Measurements from ENCODE around the gene SCGN. TPM values are rescaled to one million over a fixed set of nuclear protein-coding genes. Genes with fewer than 3 reads are reported as not detected.

SCGN gene
- polyA plus RNA-seq (2012; ENCODE audit: low read depth, missing spikeins), result not detected

- TF ChIP-seq POU2F2 (IDR thresholded peaks at IDR 0.05; ENCODE audit: low read depth, low read length), result no peak
- peak; percentile 28 for DNase-seq (ENCODE audit: insufficient read length, low spot score)
- FAIRE-seq, result no peak
These were observed at the start of gene SCGN for GRCh38 chr6:25652007-25652515. SCGN (plus strand) TSS chr6:25652215; CDS start chr6:25652404, 189 bp downstream.

GRCh38 chr6:25602674-25602982 is 49.4 kb upstream of the SCGN start:
- no peak for DNase-seq (ENCODE audit: insufficient read length, low spot score)
- TF ChIP-seq PAX5 (IDR thresholded peaks at IDR 0.05; ENCODE audit: insufficient read depth, low read length, severe bottlenecking) (no peak), TAF1 (IDR thresholded peaks at IDR 0.05; ENCODE audit: low read depth, low read length) (no peak), POU2F2 (IDR thresholded peaks at IDR 0.05; ENCODE audit: low read depth, low read length) (no peak)
- FAIRE-seq, result no peak

GRCh38 chr6:25603251-25603650 is 48.8 kb upstream of the SCGN start:
- FAIRE-seq, result no peak
- no peak for DNase-seq (ENCODE audit: insufficient read length, low spot score)
- TF ChIP-seq POU2F2 (IDR thresholded peaks at IDR 0.05; ENCODE audit: low read depth, low read length), result no peak
- no peak for TF ChIP-seq PAX5 (IDR thresholded peaks at IDR 0.05; ENCODE audit: insufficient read depth, low read length, severe bottlenecking)
- no peak for TF ChIP-seq TAF1 (IDR thresholded peaks at IDR 0.05; ENCODE audit: low read depth, low read length)
- no peak for TF ChIP-seq SPI1 (IDR thresholded peaks at IDR 0.05; ENCODE audit: low read depth, low read length)
- no peak for TF ChIP-seq POLR2AphosphoS5 (IDR thresholded peaks at IDR 0.05; ENCODE audit: low read depth, low read length)
- no peak for TF ChIP-seq POLR2A (IDR thresholded peaks at IDR 0.05; ENCODE audit: low read depth, low read length)

- FAIRE-seq (no peak), DNase-seq (ENCODE audit: insufficient read length, low spot score) (no peak)
- TF ChIP-seq SPI1 (IDR thresholded peaks at IDR 0.05; ENCODE audit: low read depth, low read length), result no peak
- no peak for TF ChIP-seq POU2F2 (IDR thresholded peaks at IDR 0.05; ENCODE audit: low read depth, low read length)
- TF ChIP-seq POLR2AphosphoS5 (IDR thresholded peaks at IDR 0.05; ENCODE audit: low read depth, low read length), result no peak
- TF ChIP-seq PAX5 (IDR thresholded peaks at IDR 0.05; ENCODE audit: insufficient read depth, low read length, severe bottlenecking), result no peak
- TF ChIP-seq POLR2A (IDR thresholded peaks at IDR 0.05; ENCODE audit: low read depth, low read length), result no peak
- TF ChIP-seq TAF1 (IDR thresholded peaks at IDR 0.05; ENCODE audit: low read depth, low read length), result no peak
These were observed 45.9 kb upstream of the SCGN start for GRCh38 chr6:25606151-25606550.

- DNase-seq (ENCODE audit: insufficient read length, low spot score) (no peak), FAIRE-seq (no peak)
- TF ChIP-seq POLR2A (IDR thresholded peaks at IDR 0.05; ENCODE audit: low read depth, low read length) (no peak), SPI1 (IDR thresholded peaks at IDR 0.05; ENCODE audit: low read depth, low read length) (no peak), POU2F2 (IDR thresholded peaks at IDR 0.05; ENCODE audit: low read depth, low read length) (no peak), TAF1 (IDR thresholded peaks at IDR 0.05; ENCODE audit: low read depth, low read length) (no peak), POLR2AphosphoS5 (IDR thresholded peaks at IDR 0.05; ENCODE audit: low read depth, low read length) (no peak), PAX5 (IDR thresholded peaks at IDR 0.05; ENCODE audit: insufficient read depth, low read length, severe bottlenecking) (no peak)
These were observed 43.3 kb upstream of the SCGN start for GRCh38 chr6:25608558-25609174.

GRCh38 chr6:25612666-25613065 is 39.3 kb upstream of the SCGN start:
- TF ChIP-seq POU2F2 (IDR thresholded peaks at IDR 0.05; ENCODE audit: low read depth, low read length) (no peak), SPI1 (IDR thresholded peaks at IDR 0.05; ENCODE audit: low read depth, low read length) (peak; percentile 43; the same call in 1 of the 2 replicates), POLR2A (IDR thresholded peaks at IDR 0.05; ENCODE audit: low read depth, low read length) (no peak), TAF1 (IDR thresholded peaks at IDR 0.05; ENCODE audit: low read depth, low read length) (no peak), PAX5 (IDR thresholded peaks at IDR 0.05; ENCODE audit: insufficient read depth, low read length, severe bottlenecking) (no peak), POLR2AphosphoS5 (IDR thresholded peaks at IDR 0.05; ENCODE audit: low read depth, low read length) (no peak)
- FAIRE-seq, result no peak
- DNase-seq (ENCODE audit: insufficient read length, low spot score), result no peak

- DNase-seq (ENCODE audit: insufficient read length, low spot score), result no peak
- TF ChIP-seq PAX5 (IDR thresholded peaks at IDR 0.05; ENCODE audit: insufficient read depth, low read length, severe bottlenecking) (no peak), POLR2AphosphoS5 (IDR thresholded peaks at IDR 0.05; ENCODE audit: low read depth, low read length) (no peak), TAF1 (IDR thresholded peaks at IDR 0.05; ENCODE audit: low read depth, low read length) (no peak), POLR2A (IDR thresholded peaks at IDR 0.05; ENCODE audit: low read depth, low read length) (no peak), SPI1 (IDR thresholded peaks at IDR 0.05; ENCODE audit: low read depth, low read length) (no peak), POU2F2 (IDR thresholded peaks at IDR 0.05; ENCODE audit: low read depth, low read length) (no peak)
- no peak for FAIRE-seq
These were observed 38.6 kb upstream of the SCGN start for GRCh38 chr6:25613415-25613814.

- DNase-seq (ENCODE audit: insufficient read length, low spot score) (no peak), FAIRE-seq (no peak)
- no peak for TF ChIP-seq POLR2AphosphoS5 (IDR thresholded peaks at IDR 0.05; ENCODE audit: low read depth, low read length)
- no peak for TF ChIP-seq PAX5 (IDR thresholded peaks at IDR 0.05; ENCODE audit: insufficient read depth, low read length, severe bottlenecking)
- TF ChIP-seq POLR2A (IDR thresholded peaks at IDR 0.05; ENCODE audit: low read depth, low read length), result no peak
These were observed 38.0 kb upstream of the SCGN start for GRCh38 chr6:25614052-25614451.

GRCh38 chr6:25615471-25615870 is 36.5 kb upstream of the SCGN start:
- TF ChIP-seq POU2F2 (IDR thresholded peaks at IDR 0.05; ENCODE audit: low read depth, low read length), result no peak
- TF ChIP-seq TAF1 (IDR thresholded peaks at IDR 0.05; ENCODE audit: low read depth, low read length), result no peak
- no peak for TF ChIP-seq POLR2AphosphoS5 (IDR thresholded peaks at IDR 0.05; ENCODE audit: low read depth, low read length)
- TF ChIP-seq PAX5 (IDR thresholded peaks at IDR 0.05; ENCODE audit: insufficient read depth, low read length, severe bottlenecking), result no peak
- TF ChIP-seq POLR2A (IDR thresholded peaks at IDR 0.05; ENCODE audit: low read depth, low read length), result no peak
- no peak for TF ChIP-seq SPI1 (IDR thresholded peaks at IDR 0.05; ENCODE audit: low read depth, low read length)
- DNase-seq (ENCODE audit: insufficient read length, low spot score) (no peak), FAIRE-seq (no peak)

GRCh38 chr6:25617997-25618396 is 34.0 kb upstream of the SCGN start:
- FAIRE-seq (no peak), DNase-seq (ENCODE audit: insufficient read length, low spot score) (no peak)
- TF ChIP-seq POU2F2 (IDR thresholded peaks at IDR 0.05; ENCODE audit: low read depth, low read length) (no peak), POLR2A (IDR thresholded peaks at IDR 0.05; ENCODE audit: low read depth, low read length) (no peak), POLR2AphosphoS5 (IDR thresholded peaks at IDR 0.05; ENCODE audit: low read depth, low read length) (no peak), TAF1 (IDR thresholded peaks at IDR 0.05; ENCODE audit: low read depth, low read length) (no peak), SPI1 (IDR thresholded peaks at IDR 0.05; ENCODE audit: low read depth, low read length) (peak; percentile 72), PAX5 (IDR thresholded peaks at IDR 0.05; ENCODE audit: insufficient read depth, low read length, severe bottlenecking) (no peak)

Measured in GM12891 (cell line).